Measurements from ENCODE around the gene TRPM8. TPM values are rescaled to one million over a fixed set of nuclear protein-coding genes. Genes with fewer than 3 reads are reported as not detected.

Gene TRPM8
- total and polyA plus RNA-seq, 3 donors from 2014 or later: 0.79 to 5.2 (median 2.2) TPM

GRCh38 chr2:233979748-233980147 lies 62.6 kb downstream of the TRPM8 start:
- no peak for TF ChIP-seq POLR2A (IDR thresholded peaks at IDR 0.05)
- no peak for TF ChIP-seq CTCF (IDR thresholded peaks at IDR 0.05)
- 77 to 79% methylated on average over 4 of the region's 4 CpGs for WGBS, 2 donors

DNA sequence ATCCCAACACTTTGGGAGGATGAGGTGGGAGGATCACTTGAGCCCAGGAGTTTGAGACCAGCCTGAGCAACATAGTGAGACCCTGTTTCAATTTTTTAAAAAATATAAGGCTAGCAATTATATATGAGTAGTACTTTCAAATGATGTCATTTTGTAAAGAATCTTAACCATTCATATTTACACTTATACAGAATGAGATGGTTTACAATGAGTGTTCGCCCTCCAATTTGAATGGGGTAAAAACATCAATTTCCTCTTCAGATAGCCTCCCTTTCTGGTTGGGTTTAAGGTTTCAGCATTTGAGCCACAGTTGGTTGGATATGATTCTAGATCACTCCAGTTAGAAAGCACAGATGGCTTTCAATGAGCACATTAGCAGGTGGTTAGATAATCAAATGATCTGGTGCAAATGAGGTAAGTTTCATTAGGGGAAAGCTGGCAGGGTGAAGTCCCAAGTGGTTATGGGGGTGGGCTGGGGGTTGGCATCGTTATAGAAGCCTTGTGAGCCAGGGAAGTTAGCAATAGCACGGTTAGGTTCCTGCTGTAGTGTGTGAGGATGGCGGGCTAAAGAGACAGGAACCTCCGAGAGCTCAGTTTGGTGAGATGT lies 63.9 kb downstream of the TRPM8 start:
- H3K4me3 ChIP-seq: no peak overlapping the region
- intact Hi-C loops (cut with DNase I; ENCODE audit: low total_unique reads): no loop called here
- no peak for DNase-seq
- no peak overlapping the region for H3K27ac ChIP-seq
- no peak for TF ChIP-seq CTCF (IDR thresholded peaks at IDR 0.05)
- no peak for TF ChIP-seq POLR2A (IDR thresholded peaks at IDR 0.05)
- no peaks in the 10 kb centered on the region for H3K27me3 ChIP-seq
- H3K36me3 ChIP-seq (ENCODE audit: low read depth, missing control alignments): no peaks in the 10 kb centered on the region
- no peaks in the 10 kb centered on the region for H3K9me3 ChIP-seq
- 89 to 92% methylated on average over 5 of the region's 5 CpGs for WGBS, 2 donors
- H3K4me1 ChIP-seq: no peaks in the 10 kb centered on the region

More at GRCh38 chr2:233979748-233980147, 62.6 kb downstream of the TRPM8 start:
- Histone ChIP-seq H3K9me3 (no peaks in the 10 kb centered on the region), H3K4me3 (no peak overlapping the region), H3K4me1 (peaks cover 2% of the 10 kb centered on the region), H3K36me3 (ENCODE audit: low read depth, missing control alignments) (no peaks in the 10 kb centered on the region), H3K27me3 (no peaks in the 10 kb centered on the region), H3K27ac (no peak overlapping the region)
- DNase-seq: no peak
- intact Hi-C loops (cut with DNase I; ENCODE audit: low total_unique reads): no loop called here

DNA sequence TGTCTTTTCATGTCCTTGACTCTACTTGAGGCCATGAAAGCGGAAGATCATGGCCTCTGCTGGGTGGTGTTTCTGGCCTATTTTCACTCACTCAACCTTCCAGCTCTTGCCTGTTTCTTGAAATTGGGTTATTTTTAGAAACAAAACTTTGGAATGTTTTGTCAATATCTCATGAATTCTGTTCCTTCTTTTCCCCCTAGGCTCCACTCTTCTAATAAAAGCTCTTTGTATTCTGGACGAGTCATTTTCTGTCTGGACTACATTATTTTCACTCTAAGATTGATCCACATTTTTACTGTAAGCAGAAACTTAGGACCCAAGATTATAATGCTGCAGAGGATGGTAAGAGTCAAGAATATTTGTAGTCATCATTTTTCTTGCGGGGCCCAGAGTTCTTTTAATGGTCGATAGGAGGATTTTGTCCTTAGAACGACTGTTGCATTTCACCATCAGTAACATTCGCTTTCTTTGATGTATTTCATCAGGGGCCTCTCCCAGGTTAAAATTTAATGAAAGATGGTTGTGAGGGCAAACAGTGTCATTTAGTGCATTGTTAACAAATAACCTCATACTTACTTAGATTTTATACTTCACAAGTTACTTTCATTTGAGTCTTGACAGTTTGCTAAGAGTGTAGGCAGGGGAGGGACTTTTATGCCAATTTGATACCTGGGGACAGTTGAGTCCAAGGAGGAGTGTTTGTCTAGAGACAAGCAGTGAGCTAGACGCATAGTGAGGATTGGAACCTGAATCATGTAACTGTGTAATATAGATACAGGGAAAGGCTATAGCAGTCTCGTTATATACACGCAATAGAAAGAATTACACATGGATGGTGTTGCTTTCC lies 64.6 kb downstream of the TRPM8 start:
- 86 to 89% methylated on average over 9 of the region's 9 CpGs for WGBS, 2 donors
- Histone ChIP-seq H3K9me3 (no peaks in the 10 kb centered on the region), H3K36me3 (ENCODE audit: low read depth, missing control alignments) (no peaks in the 10 kb centered on the region), H3K27me3 (no peaks in the 10 kb centered on the region), H3K4me3 (no peak overlapping the region), H3K27ac (no peak overlapping the region), H3K4me1 (no peaks in the 10 kb centered on the region)
- intact Hi-C loops (cut with DNase I; ENCODE audit: low total_unique reads): no loop called here
- no peak for TF ChIP-seq POLR2A (IDR thresholded peaks at IDR 0.05)
- TF ChIP-seq CTCF (IDR thresholded peaks at IDR 0.05): no peak
- DNase-seq: no peak

- Histone ChIP-seq H3K4me3 (no peak overlapping the region), H3K9me3 (no peaks in the 10 kb centered on the region), H3K27ac (no peak overlapping the region), H3K27me3 (no peaks in the 10 kb centered on the region), H3K4me1 (no peaks in the 10 kb centered on the region), H3K36me3 (ENCODE audit: low read depth, missing control alignments) (no peaks in the 10 kb centered on the region)
- intact Hi-C loops (cut with DNase I; ENCODE audit: low total_unique reads): no loop called here
- no peak for DNase-seq
- TF ChIP-seq CTCF (IDR thresholded peaks at IDR 0.05) (no peak), POLR2A (IDR thresholded peaks at IDR 0.05) (no peak)
- WGBS, 2 donors: 88 to 94% methylated on average over 13 of the region's 13 CpGs
Observed at GRCh38 chr2:233982421-233983121, 65.4 kb downstream of the TRPM8 start.

Measured in testis (tissue), 3 donors.